Endodermal cell (in vitro differentiated cells): Measurements from ENCODE around the gene QSOX2. TPM values are rescaled to one million over a fixed set of nuclear protein-coding genes. Genes with fewer than 3 reads are reported as not detected.

ENCODE experiments used
- DNase-seq: peaks from one replicate; pipeline ENCODE4 v3.0.0-alpha.2; 2017
- H3K27ac ChIP-seq: 2 replicates; pipeline ENCODE4 v1.5.1; 2013; ENCODE audit warnings: mild to moderate bottlenecking, low read depth, low read length, moderate library complexity
- H3K27me3 ChIP-seq: 2 replicates; pipeline ENCODE4 v1.6.1; 2013; ENCODE audit warnings: mild to moderate bottlenecking, low read length, moderate library complexity; ENCODE audit not compliant: insufficient read depth, control insufficient read depth, poor library complexity, severe bottlenecking
- H3K36me3 ChIP-seq: 2 replicates; pipeline ENCODE4 v1.7.0; 2013; ENCODE audit warnings: mild to moderate bottlenecking, low read length, moderate library complexity; ENCODE audit not compliant: control insufficient read depth, insufficient read depth
- H3K4me1 ChIP-seq: one replicate; pipeline ENCODE4 v1.7.0; 2013; ENCODE audit warnings: low read length; ENCODE audit not compliant: control insufficient read depth, insufficient read depth
- H3K4me3 ChIP-seq: 2 replicates; pipeline ENCODE4 v1.5.1; 2013; ENCODE audit warnings: mild to moderate bottlenecking, low read length, moderate library complexity
- H3K9ac ChIP-seq: 2 replicates; pipeline ENCODE4 v1.6.1; 2013; ENCODE audit warnings: mild to moderate bottlenecking, low read length, moderate library complexity; ENCODE audit not compliant: poor library complexity, severe bottlenecking; ENCODE audit errors: extremely low read depth
- H3K9me3 ChIP-seq: 2 replicates; pipeline ENCODE4 v1.6.1; 2013; ENCODE audit warnings: mild to moderate bottlenecking, low read length, moderate library complexity; ENCODE audit not compliant: control insufficient read depth
- H3K27ac Mint-ChIP-seq: 2 replicates; pipeline ENCODE4 v1.8.0; 2020; ENCODE audit warnings: mixed read lengths
- H3K27me3 Mint-ChIP-seq: 2 replicates; pipeline ENCODE4 v1.8.0; 2021; ENCODE audit warnings: mild to moderate bottlenecking, mixed read lengths; ENCODE audit not compliant: insufficient read depth
- H3K36me3 Mint-ChIP-seq: 2 replicates; pipeline ENCODE4 v1.8.0; 2020; ENCODE audit warnings: low read depth, mixed read lengths
- H3K4me1 Mint-ChIP-seq: 2 replicates; pipeline ENCODE4 v1.8.0; 2020; ENCODE audit warnings: mixed read lengths
- H3K4me3 Mint-ChIP-seq: 2 replicates; pipeline ENCODE4 v1.8.0; 2020; ENCODE audit warnings: mild to moderate bottlenecking, moderate library complexity, mixed read lengths
- H3K9me3 Mint-ChIP-seq: 2 replicates; pipeline ENCODE4 v1.8.0; 2020; ENCODE audit warnings: mild to moderate bottlenecking, mixed read lengths
- WGBS, 2 experiments: methylation state at CpG; one replicate each; pipeline versions ENCODE4 v1.1.5 to v1.1.7; 2013; ENCODE audit warnings: missing lambda C conversion rate in 2 of 2, mixed read lengths in 1 of 2; ENCODE audit not compliant: insufficient coverage in 1 of 2, insufficient read length in 1 of 2; 5-methylcytosine and 5-hydroxymethylcytosine counted together
- total RNA-seq, 2 donors: library from RNA; stranded (reverse); fragmentation: NEBNext Ultra II Directional in 1 of 2; extraction: Animal tissue kit (Norgen Biotek cat#: 25700) in 1 of 2; gene quantifications; 2 replicates in 1 of 2; 3 replicates in 1 of 2; pipeline ENCODE4 v1.2.1, GENCODE V29; 2021
- TF ChIP-seq, protein P1 (sequence below): fragments of 200-600 bp; sonication (generic); conservative IDR thresholded peaks from 2 replicates; pipeline ENCODE4 v1.5.0; 2021; ENCODE audit warnings: antibody characterized with exemption, mild to moderate bottlenecking

The QSOX2 gene
- total RNA-seq, 2 donors from 2014 or later = 22.0 to 26.3 TPM

- Mint-ChIP-seq H3K4me3 (no peak overlapping the region), H3K36me3 (no peaks in the 10 kb centered on the region), H3K27ac (no peak overlapping the region), H3K4me1 (no peaks in the 10 kb centered on the region), H3K27me3 (no peaks in the 10 kb centered on the region), H3K9me3 (peaks cover 13% of the 10 kb centered on the region)
- H3K36me3 ChIP-seq = no peaks in the 10 kb centered on the region
- H3K4me1 ChIP-seq = no peaks in the 10 kb centered on the region
- 63 to 82% methylated on average over 6 to 12 of the region's 12 CpGs for WGBS, 2 experiments
- H3K9ac ChIP-seq = no peak overlapping the region
- no peak for DNase-seq
- H3K9me3 ChIP-seq = peaks cover 4% of the 10 kb centered on the region
- TF ChIP-seq, protein P1, sequence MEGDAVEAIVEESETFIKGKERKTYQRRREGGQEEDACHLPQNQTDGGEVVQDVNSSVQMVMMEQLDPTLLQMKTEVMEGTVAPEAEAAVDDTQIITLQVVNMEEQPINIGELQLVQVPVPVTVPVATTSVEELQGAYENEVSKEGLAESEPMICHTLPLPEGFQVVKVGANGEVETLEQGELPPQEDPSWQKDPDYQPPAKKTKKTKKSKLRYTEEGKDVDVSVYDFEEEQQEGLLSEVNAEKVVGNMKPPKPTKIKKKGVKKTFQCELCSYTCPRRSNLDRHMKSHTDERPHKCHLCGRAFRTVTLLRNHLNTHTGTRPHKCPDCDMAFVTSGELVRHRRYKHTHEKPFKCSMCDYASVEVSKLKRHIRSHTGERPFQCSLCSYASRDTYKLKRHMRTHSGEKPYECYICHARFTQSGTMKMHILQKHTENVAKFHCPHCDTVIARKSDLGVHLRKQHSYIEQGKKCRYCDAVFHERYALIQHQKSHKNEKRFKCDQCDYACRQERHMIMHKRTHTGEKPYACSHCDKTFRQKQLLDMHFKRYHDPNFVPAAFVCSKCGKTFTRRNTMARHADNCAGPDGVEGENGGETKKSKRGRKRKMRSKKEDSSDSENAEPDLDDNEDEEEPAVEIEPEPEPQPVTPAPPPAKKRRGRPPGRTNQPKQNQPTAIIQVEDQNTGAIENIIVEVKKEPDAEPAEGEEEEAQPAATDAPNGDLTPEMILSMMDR = no peak
- no peaks in the 10 kb centered on the region for H3K27me3 ChIP-seq
- no peak overlapping the region for H3K4me3 ChIP-seq
- H3K27ac ChIP-seq = no peak overlapping the region
These were observed 85.2 kb downstream of the QSOX2 start for GRCh38 chr9:136160381-136160841.

DNA sequence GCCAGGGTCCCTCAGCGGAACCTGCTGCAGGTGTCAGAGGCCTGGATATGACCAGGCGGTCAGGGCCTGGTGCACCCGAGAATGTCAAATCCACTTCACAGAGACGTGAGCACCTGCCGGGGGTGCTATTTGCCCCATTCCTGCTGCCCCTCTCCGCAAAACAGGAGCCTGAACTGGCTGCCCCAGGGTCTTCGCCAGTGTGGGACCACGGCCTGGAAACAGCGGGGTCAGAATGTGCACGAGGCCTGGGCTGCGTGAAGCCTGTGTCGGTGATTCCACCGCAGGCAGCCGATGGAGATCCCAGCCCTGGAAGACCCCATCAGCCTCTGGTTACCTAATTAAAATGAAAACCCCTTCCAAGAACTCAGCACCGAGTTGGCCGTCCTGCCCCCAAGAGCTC, 85.8 kb downstream of the QSOX2 start:
- no peak overlapping the region for H3K27ac ChIP-seq

DNA sequence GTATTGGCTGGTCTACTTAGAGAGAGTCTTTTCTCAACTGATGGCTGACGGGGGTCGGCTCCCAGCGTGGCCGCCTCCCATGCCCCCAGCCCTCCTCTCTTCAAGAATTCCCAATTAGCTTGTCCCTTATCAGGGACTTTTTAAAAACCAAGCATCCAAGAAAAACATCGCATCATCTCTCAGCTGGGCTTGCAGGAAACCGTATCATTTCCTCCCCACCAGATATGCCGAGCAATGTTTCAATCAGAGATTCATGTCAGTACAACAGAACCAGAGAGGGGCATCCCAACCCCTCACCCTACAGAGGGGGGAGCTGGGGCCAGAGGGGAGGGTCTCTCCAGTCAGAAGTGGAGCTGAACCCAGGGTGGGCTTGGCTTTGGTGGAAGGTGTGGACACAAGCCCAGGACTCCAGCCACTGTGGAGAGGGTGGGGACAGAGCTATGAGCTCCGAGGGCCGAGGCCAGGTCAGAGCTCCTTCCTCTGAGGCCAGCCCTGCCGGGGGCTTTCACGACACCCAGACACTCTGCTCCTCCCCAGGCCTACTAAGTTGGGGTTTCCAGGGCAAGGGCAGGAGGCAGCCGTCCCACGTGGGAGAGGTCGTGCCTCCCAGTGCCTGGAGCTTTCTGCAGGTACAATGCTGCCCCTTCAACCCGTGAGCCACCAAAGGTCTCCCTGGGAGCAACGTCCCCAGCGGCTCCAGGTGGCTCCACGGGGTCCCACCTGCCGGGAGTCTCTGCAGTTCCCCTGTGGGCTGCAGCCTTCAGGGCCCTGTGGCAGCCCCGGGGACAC, 87.9 kb downstream of the QSOX2 start:
- no peaks in the 10 kb centered on the region for H3K9me3 ChIP-seq
- no peaks in the 10 kb centered on the region for H3K36me3 Mint-ChIP-seq
- no peak overlapping the region for H3K4me3 Mint-ChIP-seq
- no peak overlapping the region for H3K9ac ChIP-seq
- H3K27ac ChIP-seq = no peak overlapping the region
- H3K27me3 ChIP-seq = no peaks in the 10 kb centered on the region
- TF ChIP-seq, protein P1 = no peak
- H3K4me1 Mint-ChIP-seq = no peaks in the 10 kb centered on the region
- DNase-seq = peak; percentile 43
- no peaks in the 10 kb centered on the region for H3K27me3 Mint-ChIP-seq
- 91 to 95% methylated on average over 15 to 20 of the region's 20 CpGs for WGBS, 2 experiments
- H3K4me3 ChIP-seq = no peak overlapping the region
- H3K9me3 Mint-ChIP-seq = no peaks in the 10 kb centered on the region
- no peaks in the 10 kb centered on the region for H3K36me3 ChIP-seq
- no peak overlapping the region for H3K27ac Mint-ChIP-seq
- no peaks in the 10 kb centered on the region for H3K4me1 ChIP-seq

More for the DNA sequence above, 85.8 kb downstream of the QSOX2 start:
- no peaks in the 10 kb centered on the region for H3K27me3 ChIP-seq
- no peaks in the 10 kb centered on the region for H3K4me1 ChIP-seq
- no peak overlapping the region for H3K9ac ChIP-seq
- DNase-seq = no peak
- H3K4me3 ChIP-seq = no peak overlapping the region
- Mint-ChIP-seq H3K27ac (no peak overlapping the region), H3K9me3 (peaks cover 10% of the 10 kb centered on the region), H3K36me3 (no peaks in the 10 kb centered on the region), H3K4me1 (no peaks in the 10 kb centered on the region), H3K4me3 (no peak overlapping the region), H3K27me3 (no peaks in the 10 kb centered on the region)
- 89 to 91% methylated on average over 9 to 16 of the region's 16 CpGs for WGBS, 2 experiments
- H3K9me3 ChIP-seq = peaks cover 4% of the 10 kb centered on the region
- H3K36me3 ChIP-seq = no peaks in the 10 kb centered on the region
- TF ChIP-seq, protein P1 = no peak

Other genes with a start within 250 kb of the QSOX2 start
- gene NACC2, start 150.5 kb downstream of the QSOX2 start, total RNA-seq = 10 to 100 TPM; 12.4 to 16.7 TPM
- 10 to 100 TPM; 56.4 to 58.4 TPM for gene TMEM250, start 126.9 kb downstream of the QSOX2 start, total RNA-seq
- not detected for gene LHX3, start 40.7 kb downstream of the QSOX2 start, total RNA-seq
- gene CCDC187, start 58.3 kb upstream of the QSOX2 start, total RNA-seq = under 1 TPM; 0.04 to 0.09 TPM
- 10 to 100 TPM; 37.2 to 38.6 TPM for gene GPSM1, start 81.7 kb upstream of the QSOX2 start, total RNA-seq
- 10 to 100 TPM; 12.6 to 20.1 TPM for gene DNLZ, start 117.9 kb upstream of the QSOX2 start, total RNA-seq
- gene CARD9, start 127.9 kb upstream of the QSOX2 start, total RNA-seq = 1 to 10 TPM in 1 of 2 donors, under 1 TPM in 1; 0.35 to 1.5 TPM
- 10 to 100 TPM; 18.0 to 18.7 TPM for gene SNAPC4, start 154.4 kb upstream of the QSOX2 start, total RNA-seq
- gene ENTR1, start 164.8 kb upstream of the QSOX2 start, total RNA-seq = 10 to 100 TPM; 76.6 to 83.1 TPM
- gene PMPCA, start 164.8 kb upstream of the QSOX2 start, total RNA-seq = 10 to 100 TPM; 82.7 to 85.4 TPM
- 10 to 100 TPM; 30.8 to 34.7 TPM for gene INPP5E, start 194.0 kb upstream of the QSOX2 start, total RNA-seq
- 10 to 100 TPM; 54.6 to 60.7 TPM for gene SEC16A, start 237.2 kb upstream of the QSOX2 start, total RNA-seq